Keratinocyte (primary cell): ENCODE results near the gene GDNF. TPM values are rescaled to one million over a fixed set of nuclear protein-coding genes. Genes with fewer than 3 reads are reported as not detected.

Experiments
- DNase-seq: peaks from one replicate; pipeline ENCODE4 v3.0.0-alpha.2; 2011; ENCODE audit warnings: low read depth, missing footprints, low spot score
- FAIRE-seq: peaks from 2 replicates; lab custom pipeline; 2011; peaks lifted over from hg19 to GRCh38; lab: Jason Lieb, UNC
- H2AFZ ChIP-seq: 2 replicates; pipeline ENCODE4 v1.6.0; 2012; ENCODE audit warnings: low read length, control low read depth, inconsistent platforms; ENCODE audit not compliant: control insufficient read depth
- H3K27ac ChIP-seq: 2 replicates; pipeline ENCODE4 v1.5.1; 2011; ENCODE audit warnings: low read length; ENCODE audit not compliant: control insufficient read depth, insufficient read depth
- H3K27me3 ChIP-seq: 3 replicates; pipeline ENCODE4 v1.6.0; 2011; ENCODE audit warnings: low read length; ENCODE audit not compliant: control insufficient read depth, insufficient read depth; ENCODE audit errors: extremely low read depth
- H3K36me3 ChIP-seq, 2 experiments: 2 replicates in 1 of 2; 3 replicates in 1 of 2; pipeline ENCODE4 v1.5.1; 2011; ENCODE audit warnings: low read length in 2 of 2, mild to moderate bottlenecking in 1 of 2; ENCODE audit not compliant: control insufficient read depth in 2 of 2, insufficient read depth in 2 of 2; ENCODE audit errors: extremely low read depth in 1 of 2
- H3K4me1 ChIP-seq: 3 replicates; pipeline ENCODE4 v1.5.1; 2011; ENCODE audit warnings: low read length; ENCODE audit not compliant: control insufficient read depth, insufficient read depth; ENCODE audit errors: extremely low read depth
- H3K4me2 ChIP-seq: 3 replicates; pipeline ENCODE4 v1.6.0; 2011; ENCODE audit warnings: low read depth, low read length; ENCODE audit not compliant: control insufficient read depth, insufficient read depth; ENCODE audit errors: extremely low read depth
- H3K4me3 ChIP-seq, 3 experiments: fragments of 200-600 bp in 1 of 3; sonication (generic) in 1 of 3; 2 replicates in 2 of 3; 3 replicates in 1 of 3; pipeline ENCODE4 v1.5.1; 2011 to 2016; ENCODE audit warnings: low read length in 3 of 3, mild to moderate bottlenecking in 3 of 3, control low read depth in 2 of 3, inconsistent platforms in 1 of 3, low read depth in 1 of 3, mixed read lengths in 1 of 3, mixed run types in 1 of 3, moderate library complexity in 1 of 3; ENCODE audit not compliant: control insufficient read depth in 2 of 3, insufficient read depth in 2 of 3; ENCODE audit errors: extremely low read depth in 1 of 3
- H3K79me2 ChIP-seq: 2 replicates; pipeline ENCODE4 v1.6.0; 2012; ENCODE audit warnings: low read length; ENCODE audit not compliant: control insufficient read depth, insufficient read depth
- H3K9ac ChIP-seq: 3 replicates; pipeline ENCODE4 v1.6.0; 2011; ENCODE audit warnings: low read length; ENCODE audit not compliant: control insufficient read depth, insufficient read depth; ENCODE audit errors: extremely low read depth
- H3K9me1 ChIP-seq: 3 replicates; pipeline ENCODE4 v1.6.0; 2011; ENCODE audit warnings: low read length; ENCODE audit not compliant: control insufficient read depth, insufficient read depth; ENCODE audit errors: extremely low read depth
- H3K9me3 ChIP-seq: 2 replicates; pipeline ENCODE4 v1.5.1; 2012; ENCODE audit warnings: low read depth, low read length; ENCODE audit not compliant: control insufficient read depth
- H4K20me1 ChIP-seq: 3 replicates; pipeline ENCODE4 v1.6.0; 2011; ENCODE audit warnings: low read length; ENCODE audit not compliant: control insufficient read depth, insufficient read depth; ENCODE audit errors: extremely low read depth
- CTCF ChIP-seq, 3 experiments: IDR thresholded peaks in 1 of 3; conservative IDR thresholded peaks in 1 of 3; optimal IDR thresholded peaks in 1 of 3; 2 replicates in 2 of 3; 3 replicates in 1 of 3; pipeline versions ENCODE3 to v1.5.1; 2011; ENCODE audit warnings: low read length in 3 of 3, mild to moderate bottlenecking in 3 of 3, moderate library complexity in 2 of 3, control low read depth in 1 of 3, inconsistent platforms in 1 of 3; ENCODE audit not compliant: insufficient read depth in 2 of 3; ENCODE audit errors: extremely low read depth in 1 of 3
- EZH2 ChIP-seq: IDR thresholded peaks from one replicate; pipeline ENCODE4 v1.6.1; 2012; ENCODE audit warnings: inconsistent platforms, mild to moderate bottlenecking, low read length, moderate library complexity
- dilution Hi-C: fragments of 300-500 bp; cut with MboI; formaldehyde crosslinking; loops from one replicate; pipeline ENCODE4 v1.7.0; 2020; ENCODE audit warnings: low sequenced_read_pairs; ENCODE audit not compliant: extremely low pct_ligation_motif_present
- polyA plus RNA-seq, 5 experiments: library from polyadenylated mRNA; depleted of rRNA in 3 of 5; stranded (reverse) in 3 of 5; stranded (forward) in 1 of 5; unstranded in 1 of 5; fragments of >200 nt; gene quantifications; 1 replicate in 1 of 5; 2 replicates in 3 of 5; 3 replicates in 1 of 5; pipeline versions ENCODE4 v1.2.1 to v1.2.3, GENCODE V29; 2011 to 2012; ENCODE audit warnings: missing spikeins in 2 of 5, low read depth in 1 of 5, low replicate concordance in 1 of 5

The GDNF gene
- polyA plus RNA-seq, 1 donor (not counting 4 experiments of a cell fraction or from before 2014, with no cell fraction given) = 2.4 TPM

- Histone ChIP-seq H3K9me1 (no peaks in the 10 kb centered on the region), H3K4me3 (no peak overlapping the region), H3K4me2 (no peak overlapping the region), H3K27me3 (no peaks in the 10 kb centered on the region), H4K20me1 (no peaks in the 10 kb centered on the region), H3K9me3 (peaks cover 2% of the 10 kb centered on the region), H2AFZ (no peak overlapping the region), H3K27ac (no peak overlapping the region), H3K4me1 (peaks cover 1% of the 10 kb centered on the region), H3K9ac (no peak overlapping the region), H3K79me2 (no peaks in the 10 kb centered on the region), H3K36me3 (no peaks in the 10 kb centered on the region)
- DNase-seq (no peak), FAIRE-seq (no peak)
- no peak for TF ChIP-seq EZH2
- no peak for TF ChIP-seq CTCF (optimal IDR thresholded peaks at IDR 0.05 in 1 of 3, IDR thresholded peaks at IDR 0.05 in 1 of 3, conservative IDR thresholded peaks at IDR 0.05 in 1 of 3; ENCODE audit: extremely low read depth in 1 of 3, insufficient read depth in 2 of 3, low read length in 3 of 3)
- dilution Hi-C loops = no loop called here
These were observed 41.5 kb upstream of the GDNF start for GRCh38 chr5:37881359-37881758.

- dilution Hi-C loops = no loop called here
- Histone ChIP-seq H3K4me3 (no peak overlapping the region), H3K79me2 (no peaks in the 10 kb centered on the region), H3K4me2 (no peak overlapping the region), H3K27me3 (no peaks in the 10 kb centered on the region), H4K20me1 (no peaks in the 10 kb centered on the region), H2AFZ (no peak overlapping the region), H3K27ac (no peak overlapping the region), H3K4me1 (peaks cover 9% of the 10 kb centered on the region), H3K9me3 (no peaks in the 10 kb centered on the region), H3K9ac (no peak overlapping the region), H3K36me3 (no peaks in the 10 kb centered on the region), H3K9me1 (no peaks in the 10 kb centered on the region)
- DNase-seq (no peak), FAIRE-seq (no peak)
- no peak for TF ChIP-seq EZH2
- no peak for TF ChIP-seq CTCF (optimal IDR thresholded peaks at IDR 0.05 in 1 of 3, IDR thresholded peaks at IDR 0.05 in 1 of 3, conservative IDR thresholded peaks at IDR 0.05 in 1 of 3; ENCODE audit: extremely low read depth in 1 of 3, insufficient read depth in 2 of 3, low read length in 3 of 3)
These were observed 37.1 kb upstream of the GDNF start for GRCh38 chr5:37876943-37877342.
